Esophagus muscularis mucosa (tissue), 2 donors: ENCODE measurements around the gene RNF8.

Experiments used
- EP300 ChIP-seq: sonication (generic); formaldehyde crosslinking; IDR thresholded peaks from one replicate; pipeline ENCODE4 v1.6.1; 2017; ENCODE audit warnings: antibody characterized with exemption
- POLR2A ChIP-seq: fragments of 450-650 bp; IDR thresholded peaks from one replicate; pipeline ENCODE4 v1.6.1; 2017; ENCODE audit warnings: antibody characterized with exemption, moderate library complexity, mild to moderate bottlenecking, low read depth

DNA sequence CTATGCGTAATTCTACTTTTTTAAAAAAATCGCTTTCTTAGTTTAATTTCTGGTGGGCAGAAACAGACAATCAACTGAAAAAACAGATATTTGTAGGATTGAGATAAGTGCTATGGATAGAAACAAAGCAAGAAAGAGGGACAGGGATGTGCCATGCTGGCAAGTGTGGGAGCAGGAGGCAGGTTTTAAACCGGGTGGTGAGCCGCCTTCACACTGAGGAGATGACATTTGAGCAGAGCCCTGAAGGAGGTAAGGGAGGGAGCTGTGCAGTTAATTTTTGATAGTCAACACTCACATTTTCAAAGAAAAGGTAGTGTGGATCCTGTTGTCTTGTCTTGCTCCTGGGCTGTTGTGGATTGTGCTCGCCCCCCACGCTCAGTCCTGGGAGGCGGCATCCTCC lies 49.0 kb upstream of the RNF8 start:
- TF ChIP-seq EP300 (no peak), POLR2A (no peak)
